NCI-H524 (cell line): ENCODE results near the gene MBD5.

Experiments used
- DNase-seq, 2 experiments: peaks; one replicate each; lab custom pipeline; 2025; lab: John Stamatoyannopoulos, UW

MBD5 gene

DNA sequence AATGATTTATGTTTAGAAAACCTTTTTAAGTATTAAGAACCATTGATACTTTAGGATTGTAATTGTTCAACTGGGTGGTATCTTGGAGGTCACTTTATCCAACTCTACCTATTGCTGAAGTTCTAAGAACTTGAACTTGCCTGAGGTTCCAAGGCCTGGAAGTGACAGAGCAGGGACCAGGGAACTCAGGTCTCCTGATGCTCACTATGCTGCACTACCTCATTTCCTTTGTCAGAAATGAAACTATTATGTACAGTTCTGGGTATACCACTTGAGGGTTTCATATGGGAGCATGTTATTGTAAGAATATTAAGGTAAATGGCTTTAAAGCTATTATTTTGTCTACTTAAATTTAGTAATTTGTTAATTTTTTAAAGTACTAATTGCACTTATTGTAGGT, 3.0 kb downstream of the MBD5 start:
- no peak for DNase-seq

- DNase-seq, result no peak
Measured at GRCh38 chr2:148026573-148026972, 5.7 kb downstream of the MBD5 start.

DNA sequence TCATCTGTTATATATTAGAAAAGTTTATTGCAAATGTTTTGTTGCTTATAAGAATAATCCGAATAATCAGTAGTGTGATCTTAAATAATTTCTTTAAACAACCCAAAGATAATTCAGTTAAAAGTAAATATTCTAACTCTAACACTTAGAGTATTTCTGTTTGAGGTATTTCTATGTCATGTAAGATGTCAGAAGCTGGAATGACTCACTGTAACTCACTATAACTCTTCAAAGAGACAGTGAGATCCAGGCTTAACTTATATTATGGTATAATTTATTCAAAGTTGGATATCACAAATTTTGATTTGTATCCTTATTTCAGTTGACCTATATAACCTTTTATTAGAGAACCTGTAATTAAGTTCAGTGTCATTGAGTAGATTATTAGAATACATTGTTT, 6.9 kb downstream of the MBD5 start:
- DNase-seq, result no peak

DNA sequence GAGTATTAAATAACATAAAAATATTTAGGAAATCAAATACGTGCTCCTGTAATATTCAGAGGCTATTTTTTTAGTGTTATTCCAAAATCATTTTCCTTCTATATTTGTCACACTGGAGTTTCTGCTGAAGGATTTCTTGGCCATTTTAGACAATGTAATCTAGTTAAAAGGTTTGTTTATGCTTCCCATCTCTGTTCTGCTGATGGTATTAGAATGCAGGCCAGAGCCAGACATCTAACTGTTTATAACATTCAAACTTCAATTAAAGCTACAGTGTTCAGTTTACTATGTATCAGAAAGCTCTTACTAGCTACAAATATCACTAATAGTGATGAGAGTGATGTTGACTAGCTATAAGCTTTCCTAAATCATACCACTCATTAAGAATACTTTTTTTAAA, 7.9 kb downstream of the MBD5 start:
- DNase-seq, result no peak

DNA sequence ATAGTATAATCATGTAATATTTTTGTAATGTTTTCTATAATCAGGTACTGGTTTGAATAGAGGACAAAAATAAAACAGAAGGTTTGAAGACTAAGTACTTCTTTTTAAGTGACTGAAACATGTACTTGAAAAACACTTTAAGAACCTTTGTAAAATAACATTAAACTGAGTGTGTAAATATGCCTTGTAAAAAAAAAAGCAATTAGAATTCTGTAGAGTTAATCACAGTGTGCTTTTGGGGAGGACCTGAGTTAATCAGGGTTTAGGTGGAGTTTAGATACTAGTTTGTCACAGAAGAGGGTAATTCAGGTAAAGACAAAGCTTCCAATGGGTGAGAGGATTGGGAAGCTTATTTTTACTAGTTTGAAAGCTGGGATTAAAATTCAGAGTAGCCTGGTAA, 10.3 kb downstream of the MBD5 start:
- DNase-seq, result no peak

- no peak for DNase-seq
Measured at GRCh38 chr2:148032215-148032614, 11.3 kb downstream of the MBD5 start.

GRCh38 chr2:148039783-148040182, 18.9 kb downstream of the MBD5 start:
- no peak for DNase-seq

DNA sequence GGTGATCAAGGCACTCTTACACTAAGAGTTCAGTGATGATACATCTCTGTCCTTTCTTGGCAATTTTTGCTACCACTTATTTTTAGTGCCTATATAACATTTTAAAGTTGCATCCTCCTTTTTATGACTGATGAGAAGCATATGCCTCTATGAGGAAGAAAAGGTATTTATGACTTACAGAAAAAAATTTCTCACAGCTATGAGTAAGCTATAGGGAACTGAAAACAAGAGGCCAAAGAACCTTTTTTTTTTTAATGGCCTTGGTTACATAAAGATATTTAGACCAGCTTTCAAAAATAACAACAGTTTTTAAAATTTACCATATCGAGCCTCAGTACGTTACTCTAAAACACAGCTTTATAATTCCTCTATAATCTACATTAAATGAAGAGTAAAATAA, 21.3 kb downstream of the MBD5 start:
- no peak for DNase-seq

GRCh38 chr2:148044322-148044721, 23.4 kb downstream of the MBD5 start:
- DNase-seq, result no peak

DNA sequence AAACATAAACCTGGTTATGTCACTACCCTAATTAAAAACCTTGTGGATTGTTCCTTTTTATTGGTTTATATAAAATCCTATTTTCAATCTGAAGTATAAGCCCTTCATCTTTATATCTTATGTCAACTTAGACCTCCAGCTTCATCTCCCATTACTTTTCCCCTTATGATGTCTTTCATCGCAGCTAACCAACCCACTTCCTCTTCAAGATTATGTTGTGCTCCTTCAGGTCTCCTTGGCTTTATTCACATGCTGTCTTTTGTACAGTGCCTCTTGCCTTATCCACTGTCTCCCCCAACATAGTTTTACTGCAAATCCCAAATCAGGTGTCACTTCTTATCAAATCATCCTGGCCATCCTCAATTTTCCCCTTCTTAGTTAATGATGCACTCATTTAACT, 25.9 kb downstream of the MBD5 start:
- no peak for DNase-seq

GRCh38 chr2:148048475-148049221, 27.8 kb downstream of the MBD5 start:
- DNase-seq, result no peak

GRCh38 chr2:148049284-148049683, 28.4 kb downstream of the MBD5 start:
- no peak for DNase-seq

DNA sequence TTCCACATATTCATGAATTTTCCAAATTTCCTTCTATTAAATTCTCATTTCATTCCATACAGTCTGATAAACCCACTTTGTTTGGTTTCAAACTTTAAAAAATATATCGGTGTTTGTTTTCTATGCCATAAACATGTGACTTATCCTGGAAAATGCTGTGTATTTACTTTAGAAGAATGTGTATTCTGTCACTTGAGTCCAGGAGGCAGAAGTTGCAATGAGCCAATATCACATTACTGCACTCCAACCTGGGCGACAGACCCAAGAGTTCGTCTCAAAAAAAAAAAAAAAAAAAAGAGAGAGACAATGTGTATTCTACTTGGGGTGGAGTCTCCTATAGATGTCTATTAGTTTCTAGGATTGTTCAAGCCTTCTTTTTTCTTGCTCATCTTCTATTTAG, 31.8 kb downstream of the MBD5 start:
- no peak for DNase-seq

GRCh38 chr2:148058641-148059040, 37.8 kb downstream of the MBD5 start:
- no peak for DNase-seq

- DNase-seq, result no peak
Measured at GRCh38 chr2:148063633-148064032, 42.7 kb downstream of the MBD5 start.

- no peak for DNase-seq
Measured at GRCh38 chr2:148065936-148066335, 45.0 kb downstream of the MBD5 start.

- DNase-seq, result peak in 1 of 2 experiments; percentile 1
Measured at GRCh38 chr2:148067801-148068200, 46.9 kb downstream of the MBD5 start.

- no peak for DNase-seq
Measured at GRCh38 chr2:148071351-148071750, 50.5 kb downstream of the MBD5 start.

- DNase-seq, result no peak
Measured at GRCh38 chr2:148096012-148096411, 75.1 kb downstream of the MBD5 start.

- DNase-seq, result no peak
Measured at GRCh38 chr2:148102641-148103040, 81.8 kb downstream of the MBD5 start.

GRCh38 chr2:148103946-148104345, 83.1 kb downstream of the MBD5 start:
- DNase-seq, result peak; percentile 51 to 89

DNA sequence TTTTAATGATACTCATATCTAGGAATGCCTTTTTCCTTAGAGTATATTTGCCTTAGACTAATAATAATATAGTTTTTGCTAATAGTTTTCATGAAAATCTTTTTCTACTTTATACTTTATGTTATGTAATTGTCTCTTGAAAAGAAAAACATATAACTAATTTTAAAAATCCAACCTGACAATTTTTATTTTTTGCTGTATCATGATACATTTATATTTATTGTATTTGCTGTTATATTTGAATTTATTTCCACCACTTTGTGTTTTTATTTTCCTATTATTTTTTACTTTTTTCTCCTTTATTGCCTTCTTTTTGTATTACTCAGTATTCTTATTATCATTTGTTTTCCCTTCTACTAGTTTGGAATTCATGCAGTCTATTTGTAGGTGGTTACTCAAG, 85.4 kb downstream of the MBD5 start:
- no peak for DNase-seq

DNA sequence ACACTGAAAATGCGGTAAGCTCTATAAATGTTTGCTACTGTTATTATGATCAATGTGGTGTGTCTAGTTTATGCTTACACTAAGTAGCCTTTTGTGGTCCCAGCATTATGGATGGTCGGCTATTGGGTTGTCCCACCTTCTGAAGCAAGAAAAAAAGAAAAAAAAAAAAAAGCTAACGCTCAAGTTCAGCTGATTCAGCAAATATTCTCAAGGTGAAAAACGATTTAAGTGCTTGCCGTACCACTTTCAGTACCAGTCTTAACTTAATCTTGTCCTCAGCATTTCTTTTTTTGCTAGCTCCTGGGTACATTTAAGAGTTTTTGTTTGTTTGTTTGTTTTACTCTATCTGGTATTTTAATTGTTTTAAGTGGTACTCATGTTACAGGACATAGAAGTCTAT, 87.5 kb downstream of the MBD5 start:
- no peak for DNase-seq

DNA sequence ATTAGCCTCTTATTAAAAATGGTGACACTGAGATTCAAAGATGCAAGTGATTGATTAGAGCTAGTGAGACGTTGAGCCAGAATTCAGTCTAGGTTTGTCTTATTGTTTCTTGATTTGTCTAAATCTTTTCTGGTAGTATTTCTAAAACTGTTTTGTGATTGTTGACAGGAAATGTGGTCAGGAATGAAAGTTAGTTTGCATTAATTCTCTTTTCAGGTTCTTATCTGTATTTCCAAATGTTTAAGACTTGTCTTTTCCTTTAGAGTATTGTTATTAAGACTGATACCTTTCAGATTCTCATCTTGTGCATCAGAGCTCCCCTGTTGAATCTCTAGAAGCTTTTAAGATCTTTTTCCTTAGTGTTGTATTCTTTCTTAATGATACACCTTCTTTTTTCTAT, 89.3 kb downstream of the MBD5 start:
- DNase-seq, result no peak
